ENCODE measurements around the gene TRPM4. TPM values are rescaled to one million over a fixed set of nuclear protein-coding genes. Genes with fewer than 3 reads are reported as not detected.
A peak's percentile ranks its signal among the peaks of the same experiment; 100 is the strongest.
"Not testable (repeated sequence)": the region's sequence is repeated elsewhere in the genome, so short reads cannot be mapped to it uniquely, and the experiment has no call there.

The TRPM4 gene
- total RNA-seq, 2 experiments from 2014 or later = 20.9 to 44.2 TPM

DNA sequence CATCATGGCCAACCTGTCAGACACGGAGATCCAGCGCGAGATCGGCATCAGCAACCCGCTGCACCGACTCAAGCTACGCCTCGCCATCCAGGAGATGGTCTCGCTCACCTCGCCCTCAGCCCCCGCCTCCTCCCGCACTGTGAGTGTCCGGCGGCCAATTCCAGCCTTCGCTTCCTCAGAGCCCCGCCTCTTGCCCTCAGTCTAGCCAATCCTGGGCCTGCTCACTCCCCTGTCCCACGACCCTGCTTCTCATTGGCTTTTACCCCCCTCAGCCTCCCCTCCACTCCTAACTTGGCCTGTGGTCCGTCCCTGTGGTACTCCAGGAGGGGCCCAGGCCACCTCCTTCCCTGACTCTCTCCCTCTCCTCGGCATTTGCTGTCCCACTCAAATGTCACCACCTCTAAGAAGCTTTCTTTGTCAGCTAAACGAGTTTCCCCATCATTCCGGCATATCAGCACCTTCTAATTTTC lies 14.7 kb upstream of the TRPM4 start:
- Histone ChIP-seq H3K27ac (ENCODE audit: low read depth, low read length, poor library complexity, severe bottlenecking) (no peak overlapping the region), H3K9me3 (ENCODE audit: low read length) (no peaks in the 10 kb centered on the region), H3K36me3 (ENCODE audit: insufficient read depth, low read length) (no peaks in the 10 kb centered on the region), H3K9me2 (ENCODE audit: insufficient read depth, low read length) (no peaks in the 10 kb centered on the region), H4K20me1 (ENCODE audit: insufficient read depth, low read length) (no peaks in the 10 kb centered on the region), H3K4me2 (ENCODE audit: low read length) (peak overlapping the region; percentile 27), H3K4me1 (ENCODE audit: insufficient read depth, low read length, poor library complexity, severe bottlenecking) (peaks cover 13% of the 10 kb centered on the region), H3K79me2 (ENCODE audit: insufficient read depth, low read depth, low read length) (no peaks in the 10 kb centered on the region), H2AFZ (ENCODE audit: low read length) (peak overlapping the region; percentile 2; the same call in 1 of the 2 replicates), H3K4me3 (ENCODE audit: low read depth, low read length, poor library complexity, severe bottlenecking) (peak overlapping the region; percentile 43)
- ChIA-PET POLR2A (no interaction called here), CTCF (ENCODE audit: unreplicated experiment) (interaction anchor here (0.6 kb wide), 1 partner anchor 1280 kb away, joined by 3 read pairs; no protein-coding TSS in a partner anchor)
- DNase-seq (ENCODE audit: low spot score) = peak; percentile 80
- intact Hi-C loops (cut with micrococcal nuclease; ENCODE audit: unreplicated experiment) = no loop called here
- TF ChIP-seq CTCF (conservative IDR thresholded peaks at IDR 0.05; ENCODE audit: low read length) = no peak
- TF ChIP-seq EZH2phosphoT487 (IDR thresholded peaks at IDR 0.05; ENCODE audit: borderline replicate concordance, low read depth, low read length) = no peak
- no TSS peak for BruUV-seq (replicated peaks)

GRCh38 chr19:49145573-49146407 lies 11.8 kb upstream of the TRPM4 start:
- CTCF ChIA-PET (ENCODE audit: unreplicated experiment) = no interaction called here
- H3K36me3 ChIP-seq (ENCODE audit: insufficient read depth, low read length) = no peaks in the 10 kb centered on the region
- H3K27ac ChIP-seq (ENCODE audit: low read depth, low read length, poor library complexity, severe bottlenecking) = no peak overlapping the region
- H3K4me3 ChIP-seq (ENCODE audit: low read depth, low read length, poor library complexity, severe bottlenecking) = peak overlapping the region; percentile 60
- H3K9me2 ChIP-seq (ENCODE audit: insufficient read depth, low read length) = no peaks in the 10 kb centered on the region
- DNase-seq (ENCODE audit: low spot score) = peak; percentile 93
- BruUV-seq (replicated peaks) = no TSS peak
- peak overlapping the region; percentile 67 for H3K4me2 ChIP-seq (ENCODE audit: low read length)
- H3K4me1 ChIP-seq (ENCODE audit: insufficient read depth, low read length, poor library complexity, severe bottlenecking) = peaks cover 23% of the 10 kb centered on the region
- TF ChIP-seq CTCF (conservative IDR thresholded peaks at IDR 0.05; ENCODE audit: low read length) (peak; percentile 97), EZH2phosphoT487 (IDR thresholded peaks at IDR 0.05; ENCODE audit: borderline replicate concordance, low read depth, low read length) (no peak)
- no peaks in the 10 kb centered on the region for H3K79me2 ChIP-seq (ENCODE audit: insufficient read depth, low read depth, low read length)
- no peaks in the 10 kb centered on the region for H3K9me3 ChIP-seq (ENCODE audit: low read length)
- no peaks in the 10 kb centered on the region for H4K20me1 ChIP-seq (ENCODE audit: insufficient read depth, low read length)
- intact Hi-C loops (cut with micrococcal nuclease; ENCODE audit: unreplicated experiment) = loop anchor here (2.0 kb wide), 1 partner anchor 49 kb away; no protein-coding TSS in a partner anchor
- H2AFZ ChIP-seq (ENCODE audit: low read length) = peak overlapping the region; percentile 57; the same call in 1 of the 2 replicates
- POLR2A ChIA-PET = no interaction called here

DNA sequence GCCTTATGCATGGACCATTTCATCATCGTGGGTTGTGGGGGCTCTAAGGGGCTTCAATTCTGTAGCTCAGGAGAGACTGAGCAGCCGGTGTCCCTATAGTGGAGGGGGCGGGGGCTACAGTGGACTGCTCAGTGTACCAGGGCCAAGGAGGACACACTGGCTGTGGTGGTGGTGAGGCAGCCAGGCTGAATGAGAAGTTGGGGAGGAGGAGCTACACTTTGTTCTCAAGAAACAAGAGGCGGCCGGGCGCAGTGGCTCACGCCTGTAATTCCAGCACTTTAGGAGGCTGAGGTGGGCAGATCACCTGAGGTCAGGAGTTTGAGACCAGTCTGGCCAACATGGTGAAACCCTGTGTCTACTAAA lies 11.2 kb upstream of the TRPM4 start:
- H3K36me3 ChIP-seq (ENCODE audit: insufficient read depth, low read length); H2AFZ ChIP-seq (ENCODE audit: low read length); CTCF ChIA-PET (ENCODE audit: unreplicated experiment); H3K9me2 ChIP-seq (ENCODE audit: insufficient read depth, low read length); BruUV-seq (replicated peaks); H4K20me1 ChIP-seq (ENCODE audit: insufficient read depth, low read length); H3K79me2 ChIP-seq (ENCODE audit: insufficient read depth, low read depth, low read length); POLR2A ChIA-PET; H3K27ac ChIP-seq (ENCODE audit: low read depth, low read length, poor library complexity, severe bottlenecking); H3K4me3 ChIP-seq (ENCODE audit: low read depth, low read length, poor library complexity, severe bottlenecking); H3K9me3 ChIP-seq (ENCODE audit: low read length); DNase-seq (ENCODE audit: low spot score): not testable (repeated sequence)
- Histone ChIP-seq H3K4me1 (ENCODE audit: insufficient read depth, low read length, poor library complexity, severe bottlenecking) (peaks cover 29% of the 10 kb centered on the region), H3K4me2 (ENCODE audit: low read length) (peak overlapping the region; percentile 67; the same call in 1 of the 2 replicates)
- intact Hi-C loops (cut with micrococcal nuclease; ENCODE audit: unreplicated experiment) = loop anchor here (2.0 kb wide), 1 partner anchor 50 kb away; no protein-coding TSS in a partner anchor

Measured in OCI-LY7 (cell line).